WI38 (cell line): ENCODE data around the gene BCL2L13.
"Not testable (repeated sequence)": the region's sequence is repeated elsewhere in the genome, so short reads cannot be mapped to it uniquely, and the experiment has no call there.

Source experiments
- H3K4me3 ChIP-seq: 2 replicates; pipeline ENCODE4 v1.5.1; 2011; ENCODE audit warnings: low read depth, mild to moderate bottlenecking, control low read depth, low read length
- TF ChIP-seq, protein P1 (sequence below): IDR thresholded peaks from 2 replicates; pipeline ENCODE4 v1.5.1; 2012; ENCODE audit warnings: low read depth, mild to moderate bottlenecking, control low read depth, low read length

Gene BCL2L13

GRCh38 chr22:17749605-17750395, 111.2 kb downstream of the BCL2L13 start:
- TF ChIP-seq, protein P1, sequence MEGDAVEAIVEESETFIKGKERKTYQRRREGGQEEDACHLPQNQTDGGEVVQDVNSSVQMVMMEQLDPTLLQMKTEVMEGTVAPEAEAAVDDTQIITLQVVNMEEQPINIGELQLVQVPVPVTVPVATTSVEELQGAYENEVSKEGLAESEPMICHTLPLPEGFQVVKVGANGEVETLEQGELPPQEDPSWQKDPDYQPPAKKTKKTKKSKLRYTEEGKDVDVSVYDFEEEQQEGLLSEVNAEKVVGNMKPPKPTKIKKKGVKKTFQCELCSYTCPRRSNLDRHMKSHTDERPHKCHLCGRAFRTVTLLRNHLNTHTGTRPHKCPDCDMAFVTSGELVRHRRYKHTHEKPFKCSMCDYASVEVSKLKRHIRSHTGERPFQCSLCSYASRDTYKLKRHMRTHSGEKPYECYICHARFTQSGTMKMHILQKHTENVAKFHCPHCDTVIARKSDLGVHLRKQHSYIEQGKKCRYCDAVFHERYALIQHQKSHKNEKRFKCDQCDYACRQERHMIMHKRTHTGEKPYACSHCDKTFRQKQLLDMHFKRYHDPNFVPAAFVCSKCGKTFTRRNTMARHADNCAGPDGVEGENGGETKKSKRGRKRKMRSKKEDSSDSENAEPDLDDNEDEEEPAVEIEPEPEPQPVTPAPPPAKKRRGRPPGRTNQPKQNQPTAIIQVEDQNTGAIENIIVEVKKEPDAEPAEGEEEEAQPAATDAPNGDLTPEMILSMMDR: no peak
- no peak overlapping the region for H3K4me3 ChIP-seq

DNA sequence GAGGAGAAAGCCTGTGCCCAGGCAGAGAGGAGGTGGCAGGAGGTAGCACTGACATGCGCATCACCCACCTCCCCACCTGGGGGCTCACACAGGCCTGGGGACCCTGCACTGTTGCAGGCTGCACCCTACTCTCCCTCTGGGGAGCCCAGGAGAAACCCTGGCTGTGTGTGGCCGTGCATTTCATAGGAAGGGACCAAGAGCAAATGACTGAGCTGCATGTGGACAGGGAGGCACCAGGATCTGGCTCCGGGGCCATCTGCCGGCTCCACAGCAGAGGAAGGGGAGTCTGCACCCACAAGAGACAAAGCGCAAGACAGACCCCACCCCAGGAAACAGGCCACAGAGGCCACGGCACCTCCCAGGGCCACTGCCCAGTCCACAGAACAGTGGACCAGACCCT, 113.0 kb downstream of the BCL2L13 start:
- H3K4me3 ChIP-seq: no peak overlapping the region
- TF ChIP-seq, protein P1: no peak

- H3K4me3 ChIP-seq: no peak overlapping the region
- TF ChIP-seq, protein P1: no peak
Measured at GRCh38 chr22:17753401-17753989, 114.9 kb downstream of the BCL2L13 start.

GRCh38 chr22:17754233-17754925, 115.8 kb downstream of the BCL2L13 start:
- TF ChIP-seq, protein P1: no peak
- H3K4me3 ChIP-seq: no peak overlapping the region

GRCh38 chr22:17761138-17761488, 122.6 kb downstream of the BCL2L13 start:
- TF ChIP-seq, protein P1: no peak
- H3K4me3 ChIP-seq: no peak overlapping the region

DNA sequence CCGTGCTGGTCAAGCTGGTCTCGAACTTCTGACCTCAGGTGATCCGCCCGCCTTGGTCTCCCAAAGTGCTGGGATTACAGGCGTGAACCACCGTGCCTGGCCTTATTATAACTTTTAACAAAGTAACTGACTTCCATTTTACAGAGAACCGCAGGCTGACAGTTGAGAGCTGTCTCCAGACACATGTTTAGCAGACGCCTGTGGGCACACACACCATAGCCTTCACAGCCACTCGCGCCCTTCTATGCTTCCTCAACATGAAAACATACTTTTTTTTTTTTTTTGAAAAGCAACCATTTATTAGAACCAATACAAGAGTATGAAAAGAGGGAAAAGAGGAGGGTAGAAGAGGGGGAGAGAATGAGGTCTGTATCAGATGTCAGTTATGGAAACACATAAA, 124.9 kb downstream of the BCL2L13 start:
- not testable (repeated sequence) for H3K4me3 ChIP-seq

- TF ChIP-seq, protein P1: no peak
- no peak overlapping the region for H3K4me3 ChIP-seq
Measured at GRCh38 chr22:17764036-17764435, 125.5 kb downstream of the BCL2L13 start.

- H3K4me3 ChIP-seq: not testable (repeated sequence)
Measured at GRCh38 chr22:17764852-17765251, 126.3 kb downstream of the BCL2L13 start.
